Muscle layer of colon (tissue), 2 donors: ENCODE results near the gene MKI67.

Experiments used
- H3K27ac ChIP-seq: one replicate; pipeline ENCODE4 v1.7.0; 2013; ENCODE audit warnings: low read depth, mild to moderate bottlenecking, low read length, moderate library complexity
- H3K27me3 ChIP-seq, 2 donors: one replicate each; pipeline ENCODE4 v1.7.0; 2013; ENCODE audit warnings: low read length in 2 of 2, mild to moderate bottlenecking in 2 of 2; ENCODE audit not compliant: insufficient read depth in 2 of 2, control insufficient read depth in 1 of 2
- H3K36me3 ChIP-seq: one replicate; pipeline ENCODE4 v1.7.0; 2013; ENCODE audit warnings: mild to moderate bottlenecking, low read length; ENCODE audit not compliant: insufficient read depth
- H3K4me1 ChIP-seq: one replicate; pipeline ENCODE4 v1.7.0; 2013; ENCODE audit warnings: mild to moderate bottlenecking, low read length; ENCODE audit not compliant: insufficient read depth
- H3K4me3 ChIP-seq, 2 donors: one replicate each; pipeline ENCODE4 v1.7.0; 2013; ENCODE audit warnings: low read length in 2 of 2, low read depth in 1 of 2, mild to moderate bottlenecking in 1 of 2, moderate library complexity in 1 of 2
- H3K9ac ChIP-seq: one replicate; pipeline ENCODE4 v1.7.0; 2013; ENCODE audit warnings: low read length
- H3K9me3 ChIP-seq: one replicate; pipeline ENCODE4 v1.7.0; 2013; ENCODE audit warnings: mild to moderate bottlenecking, low read length
- donor health status: abdominal sarcoma.
- donor health status: Adenocarcinoma of cecum.

MKI67 gene

GRCh38 chr10:128062331-128062880, 63.8 kb downstream of the MKI67 start:
- no peak overlapping the region for H3K27ac ChIP-seq
- no peak overlapping the region for H3K4me3 ChIP-seq
- no peaks in the 10 kb centered on the region for H3K27me3 ChIP-seq
- no peaks in the 10 kb centered on the region for H3K9me3 ChIP-seq
- peaks cover 7% of the 10 kb centered on the region for H3K36me3 ChIP-seq
- H3K9ac ChIP-seq, result no peak overlapping the region
- peaks cover 19% of the 10 kb centered on the region for H3K4me1 ChIP-seq

GRCh38 chr10:128061306-128062300, 64.6 kb downstream of the MKI67 start:
- Histone ChIP-seq H3K27me3 (no peaks in the 10 kb centered on the region), H3K36me3 (no peaks in the 10 kb centered on the region), H3K9me3 (no peaks in the 10 kb centered on the region), H3K27ac (no peak overlapping the region), H3K4me3 (no peak overlapping the region), H3K4me1 (peaks cover 19% of the 10 kb centered on the region), H3K9ac (no peak overlapping the region)

DNA sequence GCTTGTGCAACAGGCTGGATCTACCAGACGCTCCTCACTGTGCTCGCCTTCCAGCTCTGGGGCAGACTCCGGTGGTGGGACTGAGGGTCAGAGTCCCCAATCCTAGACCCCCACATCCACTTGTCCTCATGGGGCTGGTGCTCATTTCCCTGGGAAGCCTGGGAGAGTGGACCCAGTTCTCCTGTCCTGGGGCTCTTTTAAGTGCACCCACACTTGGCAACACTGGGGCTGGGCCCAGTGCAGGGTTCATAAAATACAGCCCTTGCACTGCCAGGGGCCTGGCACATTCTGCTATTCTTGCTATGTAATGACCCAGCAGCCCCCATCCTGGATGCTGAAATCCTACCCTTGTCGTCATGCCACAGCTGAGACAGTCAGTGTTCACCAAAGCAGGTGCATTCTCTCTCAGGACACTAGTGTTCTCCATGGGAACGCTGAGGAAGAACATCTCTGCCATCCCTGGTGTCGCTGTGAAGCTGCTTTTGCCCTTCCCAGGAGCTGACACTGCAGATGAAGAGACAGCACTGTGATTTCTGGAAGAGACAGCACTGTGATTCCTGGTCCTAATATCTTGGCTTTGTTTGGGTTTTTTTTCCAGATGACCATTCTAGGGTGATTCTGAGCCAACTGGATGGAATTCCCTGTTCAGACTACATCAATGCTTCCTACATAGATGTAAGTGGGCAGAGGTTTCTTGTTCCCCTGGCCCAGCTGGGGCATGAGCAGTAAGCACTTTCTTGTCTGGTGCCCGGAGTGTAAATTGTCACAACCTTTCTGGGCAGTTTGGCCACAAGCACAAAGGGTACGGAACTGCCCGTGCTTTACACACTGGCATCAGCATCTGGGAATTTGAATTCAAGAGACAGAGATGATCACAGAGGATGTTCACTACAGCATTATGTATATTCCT, 65.6 kb downstream of the MKI67 start:
- H3K9me3 ChIP-seq, result no peaks in the 10 kb centered on the region
- no peaks in the 10 kb centered on the region for H3K27me3 ChIP-seq
- H3K9ac ChIP-seq, result no peak overlapping the region
- no peaks in the 10 kb centered on the region for H3K36me3 ChIP-seq
- H3K4me3 ChIP-seq, result no peak overlapping the region
- H3K27ac ChIP-seq, result no peak overlapping the region
- H3K4me1 ChIP-seq, result peaks cover 17% of the 10 kb centered on the region

GRCh38 chr10:128059982-128060293, 66.3 kb downstream of the MKI67 start:
- H3K36me3 ChIP-seq, result no peaks in the 10 kb centered on the region
- H3K27me3 ChIP-seq, result no peaks in the 10 kb centered on the region
- H3K27ac ChIP-seq, result no peak overlapping the region
- no peaks in the 10 kb centered on the region for H3K9me3 ChIP-seq
- peaks cover 10% of the 10 kb centered on the region for H3K4me1 ChIP-seq
- no peak overlapping the region for H3K9ac ChIP-seq
- no peak overlapping the region for H3K4me3 ChIP-seq

DNA sequence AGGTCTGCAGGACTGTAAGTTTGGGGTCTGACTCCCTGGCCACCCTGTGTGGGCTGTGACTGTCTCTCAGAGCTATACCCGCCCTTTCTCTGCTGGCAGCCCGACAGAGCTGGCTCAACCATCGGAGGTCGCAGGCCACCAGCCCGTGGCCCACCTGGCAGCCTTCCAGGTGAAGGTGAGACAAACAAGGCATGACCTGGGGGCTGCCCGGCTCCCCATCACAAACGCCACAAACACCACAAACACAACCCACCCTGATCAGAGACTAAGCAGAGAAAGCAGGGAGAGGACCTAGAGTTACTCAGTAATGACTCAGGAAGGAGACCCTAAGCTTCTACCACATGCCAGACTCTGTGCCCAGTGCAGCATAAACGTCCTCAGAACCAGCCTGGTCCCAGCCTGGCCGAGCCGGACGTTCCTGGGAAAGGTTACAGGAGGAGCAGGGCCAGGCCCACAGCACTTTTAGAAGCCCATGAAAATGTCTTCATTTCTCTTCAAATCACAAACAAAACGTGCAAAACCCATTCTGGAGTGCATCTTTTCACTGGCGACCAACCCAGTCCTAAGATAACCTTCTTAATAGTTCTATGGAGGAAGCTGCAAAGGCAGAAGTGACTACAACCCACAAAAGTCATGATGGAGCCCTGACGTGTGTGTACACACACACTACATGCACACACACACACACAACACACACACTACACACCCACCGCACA, 66.8 kb downstream of the MKI67 start:
- H3K36me3 ChIP-seq, result no peaks in the 10 kb centered on the region

GRCh38 chr10:128058750-128059134, 67.5 kb downstream of the MKI67 start:
- peaks cover 2% of the 10 kb centered on the region for H3K4me1 ChIP-seq
- no peaks in the 10 kb centered on the region for H3K36me3 ChIP-seq
- no peaks in the 10 kb centered on the region for H3K27me3 ChIP-seq
- no peak overlapping the region for H3K9ac ChIP-seq
- no peak overlapping the region for H3K27ac ChIP-seq
- no peak overlapping the region for H3K4me3 ChIP-seq
- H3K9me3 ChIP-seq, result no peaks in the 10 kb centered on the region

More for the DNA sequence above, 66.8 kb downstream of the MKI67 start:
- no peaks in the 10 kb centered on the region for H3K9me3 ChIP-seq
- no peak overlapping the region for H3K9ac ChIP-seq
- H3K4me1 ChIP-seq, result peaks cover 8% of the 10 kb centered on the region
- H3K4me3 ChIP-seq, result no peak overlapping the region
- H3K27ac ChIP-seq, result no peak overlapping the region
- H3K27me3 ChIP-seq, result no peaks in the 10 kb centered on the region

DNA sequence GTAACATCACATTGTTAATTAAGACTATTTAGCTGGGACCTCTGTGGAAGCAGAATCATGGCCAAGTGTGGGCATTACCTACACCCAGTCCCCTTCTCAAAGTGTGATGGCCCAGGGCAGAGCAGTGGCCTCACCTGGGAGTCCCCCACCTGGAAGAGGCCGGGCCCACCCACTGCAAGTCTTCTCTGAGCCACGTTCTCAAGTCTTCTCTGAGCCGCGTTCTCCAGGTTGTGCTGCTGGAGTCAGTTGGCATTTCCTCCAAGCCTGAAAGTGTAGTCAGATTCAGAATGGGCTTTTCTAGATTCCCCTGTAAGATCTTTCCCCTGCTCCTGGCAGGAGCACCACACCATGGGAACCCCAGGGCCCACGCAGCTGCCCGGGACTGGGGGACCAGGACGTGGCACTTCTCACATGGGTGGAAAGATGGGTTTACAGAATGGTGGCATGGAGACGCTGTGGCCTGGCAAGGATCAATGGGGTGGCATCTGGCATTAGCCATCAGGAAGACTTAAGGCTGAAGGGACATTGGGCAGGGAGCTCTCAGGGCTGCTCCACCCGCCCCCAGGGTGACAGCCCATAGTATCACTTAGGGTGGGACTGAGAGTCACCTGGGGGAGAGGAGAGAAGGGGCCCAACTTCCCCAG, 68.0 kb downstream of the MKI67 start:
- no peak overlapping the region for H3K4me3 ChIP-seq
- H3K36me3 ChIP-seq, result no peaks in the 10 kb centered on the region
- H3K9me3 ChIP-seq, result no peaks in the 10 kb centered on the region
- no peak overlapping the region for H3K27ac ChIP-seq
- H3K27me3 ChIP-seq, result no peaks in the 10 kb centered on the region
- H3K4me1 ChIP-seq, result no peaks in the 10 kb centered on the region
- no peak overlapping the region for H3K9ac ChIP-seq

GRCh38 chr10:128056303-128057050, 69.7 kb downstream of the MKI67 start:
- Histone ChIP-seq H3K4me3 (no peak overlapping the region), H3K9ac (no peak overlapping the region), H3K27me3 (no peaks in the 10 kb centered on the region), H3K9me3 (no peaks in the 10 kb centered on the region), H3K36me3 (no peaks in the 10 kb centered on the region), H3K27ac (no peak overlapping the region), H3K4me1 (no peaks in the 10 kb centered on the region)

DNA sequence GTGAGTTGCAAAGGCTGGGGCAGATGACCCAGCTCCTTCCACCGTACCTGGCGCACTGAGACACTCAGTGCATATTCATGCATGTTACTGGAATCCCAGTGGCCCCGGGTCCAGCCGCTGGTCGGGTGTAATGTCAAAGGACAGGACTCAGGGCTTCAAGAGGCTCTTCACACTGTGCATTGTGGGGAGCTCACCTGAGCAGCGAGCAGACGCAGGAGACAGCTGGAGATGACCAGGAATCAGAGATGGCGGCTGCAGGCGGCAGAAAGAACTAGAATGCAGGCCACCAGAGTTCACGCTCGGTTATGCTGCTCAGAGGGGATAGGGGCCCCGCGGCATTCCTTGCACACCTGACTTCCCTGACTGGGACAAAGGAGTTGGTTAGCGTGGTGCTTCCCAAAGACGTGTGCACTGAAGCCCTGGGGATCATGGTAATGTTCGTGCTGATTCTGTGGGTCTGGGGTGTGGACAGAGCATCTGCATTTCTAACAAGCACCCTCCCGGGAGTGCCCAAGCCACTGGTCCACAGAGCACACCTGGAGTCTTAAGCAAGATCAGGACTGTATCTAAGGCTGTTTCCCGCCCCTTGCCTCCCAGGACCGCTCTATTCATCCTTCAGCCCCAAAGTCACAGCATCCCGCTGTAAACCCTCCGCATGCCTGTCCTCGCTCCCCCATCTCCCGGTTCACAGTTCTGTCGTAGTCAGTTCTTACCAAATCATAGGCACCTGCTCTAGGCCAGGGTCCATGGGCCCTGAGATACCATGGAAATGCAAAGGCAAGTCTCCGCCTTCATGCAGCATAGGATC, 71.0 kb downstream of the MKI67 start:
- H3K9ac ChIP-seq, result no peak overlapping the region
- H3K36me3 ChIP-seq, result no peaks in the 10 kb centered on the region
- H3K27ac ChIP-seq, result no peak overlapping the region
- no peaks in the 10 kb centered on the region for H3K27me3 ChIP-seq
- no peak overlapping the region for H3K4me3 ChIP-seq
- no peaks in the 10 kb centered on the region for H3K4me1 ChIP-seq
- H3K9me3 ChIP-seq, result no peaks in the 10 kb centered on the region
